Measurements from ENCODE around the gene PDE11A.

The PDE11A gene

DNA sequence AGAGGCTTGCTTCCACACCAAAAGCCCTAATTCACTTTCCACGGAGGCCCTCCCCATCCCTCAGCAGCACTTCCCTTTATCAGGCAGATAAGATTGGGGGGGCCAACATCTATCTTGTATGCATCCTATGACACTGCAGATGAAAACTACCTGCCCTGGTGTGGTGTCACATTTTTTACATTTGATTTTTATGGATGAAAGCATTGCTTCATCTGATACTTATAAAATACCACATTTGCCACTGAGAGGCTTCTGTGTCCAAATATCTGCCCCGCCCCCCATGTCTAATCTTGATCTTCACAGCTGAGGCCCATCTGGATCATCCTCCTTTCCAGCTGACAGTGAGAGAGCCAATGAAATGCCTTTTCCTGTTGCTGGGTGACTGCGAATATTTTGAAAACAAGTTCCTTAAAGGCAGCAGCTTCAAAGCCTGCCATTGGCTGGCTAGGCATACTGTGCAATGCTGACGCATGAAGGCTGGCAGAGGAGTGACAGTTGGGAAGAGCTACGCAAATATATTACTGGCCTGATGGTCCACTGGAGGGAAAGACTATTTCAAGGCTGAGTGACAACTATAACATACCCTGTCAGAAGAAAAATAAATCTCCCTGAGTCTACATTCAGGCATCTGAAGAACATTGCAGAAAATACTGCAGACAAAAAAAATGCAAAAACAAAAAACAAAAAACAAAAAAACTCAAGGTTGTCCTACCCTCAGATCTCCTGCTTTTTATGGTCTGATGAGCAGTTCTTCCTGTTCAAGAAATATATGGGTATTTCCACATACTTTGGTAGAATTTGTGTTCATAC lies 318.7 kb downstream of the PDE11A start:
- FAIRE-seq: no peak

GRCh38 chr2:177748360-177748759 lies 324.2 kb downstream of the PDE11A start:
- FAIRE-seq: no peak

- FAIRE-seq: no peak
Measured at GRCh38 chr2:177747384-177747783, 325.2 kb downstream of the PDE11A start.

GRCh38 chr2:177746358-177746757 lies 326.2 kb downstream of the PDE11A start:
- FAIRE-seq: no peak

DNA sequence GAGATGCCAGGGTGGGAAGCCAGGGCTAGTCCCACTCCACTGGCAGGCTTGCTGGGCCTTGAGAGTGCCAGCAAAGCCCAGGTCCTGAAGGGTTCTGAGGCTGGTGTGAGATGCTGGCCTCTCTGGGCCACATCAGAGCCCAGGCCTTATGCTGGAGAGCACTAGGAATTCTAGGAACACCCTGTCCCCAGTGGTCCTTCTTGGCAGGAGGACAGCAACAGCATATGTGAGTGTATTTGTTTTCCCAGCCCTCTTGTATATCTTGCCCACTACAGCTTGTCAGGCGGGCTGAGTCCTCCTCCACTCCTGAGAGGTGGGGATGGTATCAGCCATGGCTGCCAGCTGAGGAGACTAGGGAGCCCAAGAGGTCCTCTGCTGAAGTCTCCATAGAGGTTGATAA lies 327.0 kb downstream of the PDE11A start:
- no peak for FAIRE-seq

DNA sequence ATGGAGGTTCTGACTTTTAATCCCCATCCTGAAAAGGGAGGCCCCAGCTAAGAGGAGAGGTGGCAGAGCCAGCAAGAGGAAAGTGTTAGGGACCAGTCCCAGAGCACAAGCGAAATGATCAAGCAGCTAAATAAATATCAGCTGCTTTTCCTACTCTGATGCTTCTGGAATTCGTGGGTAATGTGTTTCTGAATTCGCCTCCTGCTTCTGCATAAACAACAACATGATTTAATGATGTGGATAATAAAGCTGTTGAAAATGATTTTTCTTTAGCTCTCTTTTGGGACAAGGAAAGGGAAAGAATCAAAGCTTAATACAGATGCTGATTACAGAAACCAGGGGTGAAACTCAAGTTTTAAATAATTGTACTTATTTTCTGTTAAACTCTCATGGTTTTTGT lies 329.7 kb downstream of the PDE11A start:
- no peak for FAIRE-seq

- FAIRE-seq: no peak
Measured at GRCh38 chr2:177741866-177742265, 330.7 kb downstream of the PDE11A start.

DNA sequence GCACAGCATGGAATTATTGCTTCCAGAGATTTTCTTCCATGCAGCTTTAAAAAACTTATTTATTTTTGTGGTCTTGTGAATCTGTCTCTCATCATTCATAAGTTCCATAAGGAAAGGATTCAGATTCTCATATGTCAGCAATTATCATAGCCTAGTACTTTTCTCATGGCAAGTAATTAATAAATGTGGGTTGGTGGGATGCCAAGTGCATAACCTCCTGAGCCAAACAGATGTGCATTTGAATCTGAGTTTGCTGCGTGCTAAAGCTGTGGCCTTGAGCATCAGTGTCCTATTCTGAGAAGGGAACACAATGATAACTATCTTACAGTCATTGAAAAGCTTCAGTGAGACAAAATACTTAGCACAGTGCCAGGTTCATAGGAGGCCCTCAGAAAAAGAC lies 331.9 kb downstream of the PDE11A start:
- no peak for FAIRE-seq

DNA sequence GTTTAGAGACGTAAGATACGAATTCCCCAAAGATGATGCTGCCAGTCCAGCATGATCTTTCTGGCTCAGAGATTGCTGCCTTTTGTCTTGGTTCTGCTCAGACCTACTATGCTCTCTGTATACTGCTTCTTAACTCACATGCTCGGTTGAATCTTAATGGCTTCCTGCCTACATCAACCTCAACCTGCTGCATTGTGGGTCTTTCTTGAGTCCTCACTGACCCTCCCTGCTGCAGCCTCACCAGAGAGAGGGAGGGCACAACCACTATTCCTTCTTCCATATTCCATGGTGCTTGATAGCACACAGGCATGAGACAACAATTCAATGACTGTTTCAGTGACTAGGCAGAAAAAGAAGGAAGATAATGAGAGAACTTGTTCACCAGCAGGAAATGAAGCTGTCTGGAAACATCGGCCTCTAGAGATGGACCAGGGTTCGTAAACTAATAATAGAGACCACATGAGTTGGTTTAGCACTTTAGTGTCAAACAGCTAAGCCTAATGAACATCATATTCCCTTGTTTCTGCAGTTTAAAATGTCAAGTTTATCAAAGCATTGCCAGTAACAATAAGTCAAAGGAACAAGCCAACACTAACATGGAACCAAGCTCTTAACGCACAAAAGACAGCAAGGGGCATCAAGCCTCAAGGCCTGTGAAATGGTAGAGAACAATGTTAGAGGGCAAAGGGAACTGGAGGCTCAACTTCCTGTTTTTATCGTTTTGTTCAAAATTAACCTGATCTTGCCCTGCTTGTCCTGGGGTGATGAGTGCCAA lies 333.9 kb downstream of the PDE11A start:
- FAIRE-seq: no peak

GRCh38 chr2:177735318-177735803 lies 337.2 kb downstream of the PDE11A start:
- FAIRE-seq: no peak

DNA sequence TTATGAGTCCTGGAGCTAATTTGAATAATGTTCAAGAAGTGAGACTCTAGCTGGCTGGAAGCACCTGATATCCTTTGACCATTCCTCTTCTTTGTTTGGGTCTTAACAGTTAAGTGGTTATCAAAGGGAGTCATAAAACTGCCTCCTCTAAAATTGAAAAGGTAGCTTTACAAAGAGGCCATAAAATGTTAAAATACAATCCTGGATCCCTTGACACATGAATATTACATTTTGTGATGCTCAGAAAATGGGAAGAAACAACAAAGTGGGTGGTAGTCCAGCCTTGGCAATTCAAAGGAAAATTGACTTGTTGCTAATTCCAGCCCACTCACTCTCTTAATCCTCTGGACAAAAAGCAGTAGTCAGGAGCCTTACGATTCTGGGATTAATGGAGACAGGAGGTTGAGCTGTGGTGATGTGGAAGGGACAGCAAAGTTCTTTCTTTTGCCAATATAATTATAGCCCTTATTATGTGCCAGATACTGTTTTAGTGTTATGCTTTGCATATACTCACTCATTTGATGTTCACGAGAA lies 339.2 kb downstream of the PDE11A start:
- FAIRE-seq: no peak

- no peak for FAIRE-seq
Measured at GRCh38 chr2:177731384-177731783, 341.2 kb downstream of the PDE11A start.

DNA sequence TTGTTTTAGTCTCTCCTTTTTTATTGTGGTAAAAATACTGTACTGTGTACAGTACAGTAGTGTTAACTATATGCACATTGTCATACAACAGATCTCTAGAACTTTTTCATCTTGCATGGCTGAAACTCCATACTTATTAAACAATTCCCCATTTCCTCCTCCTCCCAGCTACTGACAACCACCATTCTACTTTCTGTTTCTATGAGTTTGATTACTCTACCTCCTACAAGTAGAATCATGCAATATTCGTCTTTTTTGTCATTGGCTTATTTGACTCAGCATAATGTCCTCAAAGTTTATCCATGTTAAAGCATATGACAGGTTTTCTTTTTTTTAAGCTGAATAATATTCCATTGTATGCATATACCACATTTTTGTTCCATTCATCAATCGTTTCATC lies 341.8 kb downstream of the PDE11A start:
- no peak for FAIRE-seq

DNA sequence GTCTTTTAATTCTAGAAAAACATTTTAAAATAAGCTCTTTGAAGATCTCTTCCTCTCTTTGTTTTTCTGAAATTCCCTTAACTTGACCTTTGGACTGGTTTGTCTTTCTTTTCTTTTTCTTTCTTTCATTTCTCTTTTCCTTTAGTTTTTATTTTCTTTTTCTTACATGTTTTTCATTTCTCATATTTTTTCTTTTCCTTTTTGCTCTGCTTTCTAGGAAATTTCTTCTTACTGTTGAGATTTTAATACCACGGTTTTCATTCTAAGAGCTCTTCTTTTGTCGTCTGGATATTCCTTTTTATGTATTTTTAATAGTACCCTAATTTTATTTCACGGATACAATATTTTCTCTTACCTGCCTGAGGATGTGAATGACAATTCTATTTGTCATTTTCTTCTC lies 342.2 kb downstream of the PDE11A start:
- FAIRE-seq: no peak

GRCh38 chr2:177728920-177729319 lies 343.7 kb downstream of the PDE11A start:
- no peak for FAIRE-seq

GRCh38 chr2:177728399-177728765 lies 344.2 kb downstream of the PDE11A start:
- no peak for FAIRE-seq

DNA sequence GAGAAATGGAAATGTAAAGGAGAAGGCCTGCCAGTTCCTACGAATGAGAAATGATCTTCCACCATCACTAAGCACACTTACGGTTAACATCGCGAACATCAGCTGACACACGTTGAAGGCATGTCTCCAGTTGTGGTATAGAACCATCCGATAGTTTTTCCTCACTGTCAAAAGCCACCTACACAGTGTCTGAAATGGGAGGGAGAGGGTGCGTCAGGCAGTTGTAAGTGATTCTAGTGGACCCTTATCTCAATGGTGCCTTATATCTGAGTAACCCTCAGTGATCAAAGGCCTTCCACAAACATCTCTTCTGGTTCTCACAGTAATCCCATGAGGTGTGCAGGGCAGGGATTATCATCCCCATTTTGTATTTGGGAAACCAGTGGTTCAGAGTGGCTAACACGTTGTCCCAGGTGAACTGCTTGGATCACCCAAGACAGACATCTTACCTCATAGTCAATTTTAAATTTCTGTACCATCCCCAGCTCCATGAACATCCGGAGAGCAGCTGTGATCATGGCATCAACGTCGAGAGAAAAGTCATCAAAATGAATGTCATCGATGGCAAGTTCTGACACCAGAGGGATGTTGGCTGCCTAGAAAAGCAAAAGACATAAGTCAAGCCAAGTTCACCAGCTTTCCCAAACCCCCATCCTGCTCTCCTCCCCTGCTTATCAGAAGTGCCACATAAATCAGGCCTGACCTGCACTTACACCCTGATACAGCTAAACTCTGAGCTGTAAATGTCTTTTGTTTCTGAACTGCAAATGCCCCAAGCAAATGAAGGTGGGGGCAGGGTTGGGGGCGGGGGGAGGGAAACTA lies 344.8 kb downstream of the PDE11A start:
- no peak for FAIRE-seq

- FAIRE-seq: no peak
Measured at GRCh38 chr2:177726931-177727348, 345.6 kb downstream of the PDE11A start.

DNA sequence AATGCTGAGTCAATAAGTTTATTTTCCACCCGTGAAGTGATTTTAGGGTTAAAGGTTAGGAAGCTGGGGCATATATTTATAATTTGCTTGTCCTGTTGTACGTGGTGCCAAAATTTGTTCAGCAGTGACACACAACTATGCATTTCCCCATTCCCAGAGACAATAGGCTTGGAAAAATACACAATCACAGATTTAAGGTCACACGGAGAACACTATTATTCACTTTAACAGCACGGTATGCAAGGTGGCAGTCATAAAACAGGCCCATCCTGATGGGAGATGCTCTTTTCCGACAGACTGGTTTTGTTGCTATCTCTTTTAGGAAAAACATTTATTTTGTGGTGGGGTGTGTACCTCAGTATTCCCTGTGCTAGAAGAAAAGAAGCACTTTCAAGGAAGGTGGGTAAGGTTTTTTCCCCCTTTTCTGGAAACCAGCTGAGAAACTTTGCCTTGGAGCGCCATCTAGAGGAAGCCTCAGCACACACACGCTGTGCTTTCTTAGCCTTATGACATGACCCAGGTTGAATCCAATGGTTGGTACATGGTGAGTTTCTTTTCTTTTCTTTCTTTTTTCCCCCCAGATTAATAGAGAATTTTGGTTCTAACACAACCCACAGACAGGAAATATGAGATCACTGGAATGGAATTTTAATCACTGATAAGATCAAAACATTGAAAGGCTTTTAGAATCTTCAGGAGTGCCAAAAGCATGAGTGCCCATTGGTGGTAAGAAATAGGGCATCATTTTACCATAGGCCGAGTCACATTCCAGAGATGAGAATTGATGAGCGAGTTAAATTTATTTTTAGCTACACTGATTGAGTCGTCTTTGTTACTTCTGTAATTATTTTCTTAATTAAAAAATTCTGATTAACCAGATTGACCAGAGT lies 347.9 kb downstream of the PDE11A start:
- peak; percentile 86 for FAIRE-seq

DNA sequence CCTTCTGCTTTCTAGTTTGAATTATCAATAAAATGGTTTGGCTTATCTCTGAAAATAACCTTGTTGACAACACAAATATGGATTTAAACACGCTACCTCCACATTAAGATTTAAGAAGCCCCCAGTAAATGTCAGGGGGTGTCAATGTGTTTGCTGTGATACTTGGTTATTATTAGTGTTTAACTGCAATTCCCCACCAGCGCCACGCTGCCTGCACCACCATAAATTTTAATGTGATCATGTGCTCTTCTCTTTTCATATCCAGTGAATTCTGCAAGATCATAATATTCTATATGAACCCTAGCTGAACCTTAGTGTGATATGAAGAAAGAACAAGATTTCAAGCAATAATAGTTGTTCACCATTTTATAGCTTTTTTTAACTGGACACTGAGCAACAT lies 349.3 kb downstream of the PDE11A start:
- no peak for FAIRE-seq

GRCh38 chr2:177721818-177722567 lies 350.6 kb downstream of the PDE11A start:
- FAIRE-seq: no peak

Data from A204.1 (cell line).